ENCODE measurements around the gene AKAP13. TPM values are rescaled to one million over a fixed set of nuclear protein-coding genes. Genes with fewer than 3 reads are reported as not detected.
"Not testable (repeated sequence)": the region's sequence is repeated elsewhere in the genome, so short reads cannot be mapped to it uniquely, and the experiment has no call there.

The AKAP13 gene
- polyA plus RNA-seq, 2 of the 4 experiments (the other 2 are of a cell fraction), result 20.4 to 28.8 TPM

DNA sequence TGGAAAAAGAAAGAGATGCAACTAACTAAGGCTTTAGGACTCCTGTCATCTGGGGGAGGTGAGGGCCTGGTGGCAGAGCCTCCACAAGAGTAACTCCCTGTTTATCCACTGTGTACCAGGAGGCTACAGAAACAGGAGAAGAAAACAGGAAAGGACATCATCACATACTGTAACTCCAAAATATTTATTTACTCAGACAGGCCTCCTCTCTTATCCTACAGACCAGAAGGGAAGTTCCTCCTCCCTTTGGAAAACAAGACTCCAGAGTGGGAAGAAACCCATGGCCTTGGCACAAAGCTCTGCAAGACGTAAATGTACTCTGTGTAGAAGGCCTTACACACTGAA is 40.1 kb upstream of the AKAP13 start:
- Histone ChIP-seq H3K4me2 (no peak overlapping the region), H3K27ac (peak overlapping the region; percentile 54 to 59; a peak in 5 of 6 replicates), H3K4me3 (no peak overlapping the region), H3K4me1 (peaks cover 37% of the 10 kb centered on the region), H3K9me3 (no peaks in the 10 kb centered on the region)
- TF ChIP-seq HDAC2 (IDR thresholded peaks at IDR 0.05) (no peak), HEYL (CRISPR knock-in tag; IDR thresholded peaks at IDR 0.05) (no peak), MAX (IDR thresholded peaks at IDR 0.05) (no peak), JUN (IDR thresholded peaks at IDR 0.05) (no peak), PBX3 (IDR thresholded peaks at IDR 0.05) (no peak), ZFP36 (IDR thresholded peaks at IDR 0.05; ENCODE audit: borderline replicate concordance, partially characterized antibody) (no peak), RFX5 (IDR thresholded peaks at IDR 0.05) (no peak), JUNB (IDR thresholded peaks at IDR 0.05) (no peak), RAD21 (conservative IDR thresholded peaks at IDR 0.05 in 1 of 2, IDR thresholded peaks at IDR 0.05 in 1 of 2) (no peak)
- ATAC-seq (no peak), FAIRE-seq (no peak), DNase-seq (ENCODE audit: low read depth in 1 of 2, low spot score in 1 of 2) (no peak)
- CTCF ChIA-PET, result interaction anchor here (1.3 to 6.9 kb wide), 5 partner anchors 10 to 73 kb away, joined by 3 to 66 read pairs (median 15); no protein-coding TSS in a partner anchor
- POLR2A ChIA-PET, result no interaction called here
- 61% methylated on average over 1 of the region's 1 CpG for WGBS (ENCODE audit: missing lambda C conversion rate)

DNA sequence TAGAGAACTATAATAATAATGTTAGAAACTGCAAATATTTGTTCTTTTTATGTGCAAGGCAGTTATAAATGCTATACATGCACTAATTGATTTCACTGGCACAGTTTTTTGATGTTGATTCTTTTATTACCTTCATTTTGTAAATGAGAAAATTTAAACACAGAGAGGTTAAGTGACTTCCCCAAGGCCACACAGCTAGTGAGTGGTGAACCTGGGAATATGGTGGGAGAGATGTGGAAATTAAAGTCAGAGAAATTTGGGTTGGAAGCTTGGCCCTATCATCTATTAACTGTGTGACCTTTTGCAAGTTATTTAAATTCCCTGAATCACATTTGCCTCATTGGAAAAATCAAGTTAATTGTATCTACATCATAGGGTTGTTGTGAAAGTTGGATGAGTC is 39.6 kb upstream of the AKAP13 start:
- no peak for FAIRE-seq
- POLR2A ChIA-PET, result no interaction called here
- Histone ChIP-seq H3K4me1 (peaks cover 43% of the 10 kb centered on the region), H3K4me3 (no peak overlapping the region), H3K9me3 (no peaks in the 10 kb centered on the region), H3K27ac (peak overlapping the region; percentile 49 to 59; a peak in 3 of 6 replicates), H3K4me2 (no peak overlapping the region)
- no peak for ATAC-seq
- TF ChIP-seq RNF2 (IDR thresholded peaks at IDR 0.05; ENCODE audit: borderline replicate concordance, low read depth) (no peak), ZFP36 (IDR thresholded peaks at IDR 0.05; ENCODE audit: borderline replicate concordance, partially characterized antibody) (peak; percentile 65), CBX2 (IDR thresholded peaks at IDR 0.05; ENCODE audit: borderline replicate concordance, low read depth) (no peak), HOXB13 (CRISPR knock-in tag; IDR thresholded peaks at IDR 0.05; ENCODE audit: low read depth) (no peak), CBX8 (IDR thresholded peaks at IDR 0.05) (no peak), CHD4 (IDR thresholded peaks at IDR 0.05; ENCODE audit: borderline replicate concordance) (0 out of 2 replicates have a peak, but pooled peaks have one; percentile 35), EHF (CRISPR knock-in tag; IDR thresholded peaks at IDR 0.05) (no peak), HOXB5 (CRISPR knock-in tag; IDR thresholded peaks at IDR 0.05) (no peak), NFE2L2 (conservative IDR thresholded peaks at IDR 0.05; ENCODE audit: low read length) (no peak)
- no peak for DNase-seq (ENCODE audit: low read depth in 1 of 2, low spot score in 1 of 2)
- CTCF ChIA-PET, result interaction anchor here (1.3 to 6.9 kb wide), 5 partner anchors 10 to 73 kb away, joined by 3 to 66 read pairs (median 15); no protein-coding TSS in a partner anchor

DNA sequence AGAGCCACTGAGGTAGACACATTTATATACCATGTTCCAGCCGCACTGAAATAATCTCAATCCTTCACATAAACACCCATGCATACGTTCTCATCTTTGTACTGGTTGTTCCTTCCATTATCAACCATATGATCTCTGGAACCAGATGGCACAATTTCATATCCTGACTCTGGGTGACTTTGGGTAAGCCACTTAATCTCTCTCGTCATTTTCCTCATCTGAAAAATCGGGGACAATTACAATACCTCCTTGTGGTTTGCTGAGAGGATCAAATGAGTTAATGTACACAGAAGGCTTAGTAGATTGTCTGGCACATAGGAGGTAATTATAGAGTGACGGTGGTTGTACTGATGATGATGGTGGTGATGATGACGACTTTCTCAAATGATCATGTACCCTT is 38.2 kb upstream of the AKAP13 start:
- H3K4me3 ChIP-seq; FAIRE-seq; DNase-seq (ENCODE audit: low read depth in 1 of 2, low spot score in 1 of 2); POLR2A ChIA-PET; H3K4me2 ChIP-seq; H3K9me3 ChIP-seq; ATAC-seq: not testable (repeated sequence)
- Histone ChIP-seq H3K27ac (peak overlapping the region; percentile 90 to 93; a peak in 4 of 6 replicates), H3K4me1 (peaks cover 55% of the 10 kb centered on the region)
- CTCF ChIA-PET, result interaction anchor here (1.1 to 3.6 kb wide), 3 partner anchors 11 to 72 kb away, joined by 5 to 34 read pairs (median 15); no protein-coding TSS in a partner anchor
- WGBS (ENCODE audit: missing lambda C conversion rate), result 93% methylated on average over 6 of the region's 6 CpGs

DNA sequence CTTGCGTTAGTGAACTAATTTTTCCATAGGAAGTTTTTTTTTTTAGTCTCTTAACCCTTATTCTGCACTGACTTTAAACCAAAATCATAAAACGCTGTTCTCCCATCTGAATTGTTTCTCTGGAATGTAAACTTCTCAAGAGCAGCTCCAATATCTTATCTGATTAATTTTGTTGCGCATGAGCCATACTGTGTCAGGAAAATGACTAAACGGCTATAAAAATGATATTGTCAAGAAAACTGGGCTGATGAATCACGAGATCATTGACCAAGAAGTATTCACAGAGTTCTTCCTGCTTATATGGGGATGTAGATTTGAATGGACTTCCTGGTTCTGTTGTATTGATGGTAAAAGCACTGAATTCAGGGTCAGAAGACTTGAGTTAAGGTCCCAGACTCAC is 37.0 kb upstream of the AKAP13 start:
- H3K4me3 ChIP-seq, H3K9me3 ChIP-seq, FAIRE-seq: not testable (repeated sequence)
- ATAC-seq (peak; percentile 4 to 49; a peak in 3 of 6 replicates), DNase-seq (ENCODE audit: low read depth in 1 of 2, low spot score in 1 of 2) (peak; percentile 38 to 85)
- Histone ChIP-seq H3K4me1 (peaks cover 60% of the 10 kb centered on the region), H3K27ac (peak overlapping the region; percentile 90 to 93), H3K4me2 (peak overlapping the region; percentile 70)
- 4% methylated on average over 5 of the region's 5 CpGs for WGBS (ENCODE audit: missing lambda C conversion rate)
- ChIA-PET CTCF (interaction anchor here (0.7 to 3.4 kb wide), 3 partner anchors 12 to 70 kb away, joined by 3 to 15 read pairs (median 10); no protein-coding TSS in a partner anchor), POLR2A (interaction anchor here (0.7 to 1.2 kb wide), 3 partner anchors 11 to 68 kb away, joined by 6 to 8 read pairs (median 6); partner anchors contain the start of gene AKAP13)
- peak in 1 of 2 experiments; percentile 24; a peak in 1 of 4 replicates for TF ChIP-seq CEBPB (IDR thresholded peaks at IDR 0.05)
- peak; percentile 61; the same call in 1 of the 2 replicates for TF ChIP-seq FOSL2 (IDR thresholded peaks at IDR 0.05)
- peak; percentile 88 for TF ChIP-seq FOSL2 (CRISPR knock-in tag; IDR thresholded peaks at IDR 0.05)
- TF ChIP-seq GATA3 (IDR thresholded peaks at IDR 0.05; ENCODE audit: borderline replicate concordance), result peak; percentile 83; the same call in 1 of the 2 replicates
- peak; percentile 46; the same call in 1 of the 2 replicates for TF ChIP-seq MAX (IDR thresholded peaks at IDR 0.05)
- peak; percentile 72 for TF ChIP-seq JUNB (IDR thresholded peaks at IDR 0.05)
